H9 (cell line): Measurements from ENCODE around the gene PARPBP. TPM values are rescaled to one million over a fixed set of nuclear protein-coding genes. Genes with fewer than 3 reads are reported as not detected.

ENCODE experiments used
- DNase-seq: peaks from one replicate; pipeline ENCODE4 v3.0.0-alpha.2; 2017
- H2AFZ ChIP-seq: one replicate; pipeline ENCODE4 v1.6.1; 2013; ENCODE audit warnings: mild to moderate bottlenecking, low read length, control low read depth, moderate library complexity
- H2AK5ac ChIP-seq: 2 replicates; pipeline ENCODE4 v1.6.1; 2013; ENCODE audit warnings: low read length, control low read depth, mixed read lengths; ENCODE audit not compliant: insufficient read length
- H2BK120ac ChIP-seq: one replicate; pipeline ENCODE4 v1.6.1; 2013; ENCODE audit warnings: low read depth, mild to moderate bottlenecking, low read length, control low read depth, inconsistent platforms; ENCODE audit not compliant: poor library complexity, severe bottlenecking
- H2BK12ac ChIP-seq: 2 replicates; pipeline ENCODE4 v1.6.1; 2013; ENCODE audit warnings: low read length, control low read depth, mixed read lengths, low read depth; ENCODE audit not compliant: insufficient read length
- H2BK15ac ChIP-seq: 2 replicates; pipeline ENCODE4 v1.6.1; 2013; ENCODE audit warnings: low read depth, low read length, control low read depth
- H2BK20ac ChIP-seq: one replicate; pipeline ENCODE4 v1.6.1; 2013; ENCODE audit warnings: low read depth, mild to moderate bottlenecking, low read length, control low read depth, inconsistent platforms; ENCODE audit not compliant: poor library complexity, severe bottlenecking
- H2BK5ac ChIP-seq: 2 replicates; pipeline ENCODE4 v1.6.1; 2013; ENCODE audit warnings: low read length, control low read depth, mixed read lengths; ENCODE audit not compliant: insufficient read length
- H3K14ac ChIP-seq: 2 replicates; pipeline ENCODE4 v1.6.1; 2013; ENCODE audit warnings: low read length, control low read depth; ENCODE audit not compliant: insufficient read depth
- H3K18ac ChIP-seq: 2 replicates; pipeline ENCODE4 v1.6.1; 2013; ENCODE audit warnings: low read depth, mild to moderate bottlenecking, mixed read lengths, low read length, control low read depth; ENCODE audit not compliant: insufficient read length
- H3K23ac ChIP-seq: 2 replicates; pipeline ENCODE4 v1.6.1; 2013; ENCODE audit warnings: low read length, control low read depth, mixed read lengths, low read depth; ENCODE audit not compliant: insufficient read length
- H3K23me2 ChIP-seq: 2 replicates; pipeline ENCODE4 v1.6.1; 2013; ENCODE audit warnings: low read depth, mild to moderate bottlenecking, mixed read lengths, low read length, control low read depth; ENCODE audit not compliant: insufficient read length, poor library complexity, severe bottlenecking
- H3K27ac ChIP-seq: 2 replicates; pipeline ENCODE4 v1.5.1; 2013; ENCODE audit warnings: low read length, control low read depth, mixed read lengths, low read depth; ENCODE audit not compliant: insufficient read length
- H3K27me3 ChIP-seq: 2 replicates; pipeline ENCODE4 v1.6.1; 2013; ENCODE audit warnings: low read length, control low read depth, inconsistent platforms; ENCODE audit not compliant: insufficient read depth
- H3K4ac ChIP-seq: 2 replicates; pipeline ENCODE4 v1.6.1; 2013; ENCODE audit warnings: low read depth, mild to moderate bottlenecking, control low read depth, inconsistent platforms, low read length, moderate library complexity
- H3K4me1 ChIP-seq: 2 replicates; pipeline ENCODE4 v1.6.1; 2013; ENCODE audit warnings: low read length, control low read depth, inconsistent platforms; ENCODE audit not compliant: insufficient read depth
- H3K4me2 ChIP-seq: 2 replicates; pipeline ENCODE4 v1.6.1; 2013; ENCODE audit warnings: low read length, control low read depth, mixed read lengths; ENCODE audit not compliant: insufficient read length, insufficient read depth
- H3K56ac ChIP-seq: 2 replicates; pipeline ENCODE4 v1.6.1; 2013; ENCODE audit warnings: low read depth, mild to moderate bottlenecking, mixed read lengths, low read length, control low read depth; ENCODE audit not compliant: insufficient read length
- H3K79me1 ChIP-seq: 2 replicates; pipeline ENCODE4 v1.6.1; 2013; ENCODE audit warnings: low read depth, mild to moderate bottlenecking, moderate library complexity, low read length, control low read depth, inconsistent platforms; ENCODE audit not compliant: insufficient read depth, poor library complexity, severe bottlenecking
- H3K79me2 ChIP-seq: 2 replicates; pipeline ENCODE4 v1.6.1; 2013; ENCODE audit warnings: low read length, control low read depth, inconsistent platforms; ENCODE audit not compliant: insufficient read depth
- H3K9ac ChIP-seq: 2 replicates; pipeline ENCODE4 v1.6.1; 2013; ENCODE audit warnings: low read length, control low read depth, mixed read lengths; ENCODE audit not compliant: insufficient read length; ENCODE audit errors: extremely low read depth
- H3K9me3 ChIP-seq: one replicate; pipeline ENCODE4 v1.6.1; 2013; ENCODE audit warnings: low read depth, low read length, inconsistent platforms; ENCODE audit not compliant: control insufficient read depth
- H3T11ph ChIP-seq: one replicate; pipeline ENCODE4 v1.6.1; 2013; ENCODE audit warnings: mild to moderate bottlenecking, low read length, control low read depth, inconsistent platforms
- H4K20me1 ChIP-seq: one replicate; pipeline ENCODE4 v1.6.1; 2013; ENCODE audit not compliant: control insufficient read depth, insufficient read length, insufficient read depth
- H4K5ac ChIP-seq: 2 replicates; pipeline ENCODE4 v1.6.1; 2013; ENCODE audit warnings: low read depth, mild to moderate bottlenecking, mixed read lengths, low read length, control low read depth; ENCODE audit not compliant: insufficient read length
- H4K8ac ChIP-seq: replicated peaks from 2 replicates; pipeline ENCODE4 v1.6.1; 2013; ENCODE audit warnings: low read length, control low read depth, mixed read lengths, low read depth; ENCODE audit not compliant: insufficient read length
- H4K91ac ChIP-seq: 2 replicates; pipeline ENCODE4 v1.6.1; 2013; ENCODE audit warnings: low read depth, mild to moderate bottlenecking, moderate library complexity, mixed read lengths, low read length, control low read depth; ENCODE audit not compliant: insufficient read length
- H3K27ac Mint-ChIP-seq, 3 experiments: 2 replicates in 2 of 3; 3 replicates in 1 of 3; pipeline ENCODE4 v1.8.0; 2020 to 2021; ENCODE audit warnings: mixed read lengths in 3 of 3, mild to moderate bottlenecking in 1 of 3, moderate library complexity in 1 of 3
- H3K27me3 Mint-ChIP-seq: 2 replicates; pipeline ENCODE4 v1.8.0; 2021; ENCODE audit warnings: low read depth, mild to moderate bottlenecking, moderate library complexity, mixed read lengths
- H3K36me3 Mint-ChIP-seq, 3 experiments: 2 replicates in 2 of 3; 3 replicates in 1 of 3; pipeline ENCODE4 v1.8.0; 2020 to 2021; ENCODE audit warnings: low read depth in 3 of 3, mixed read lengths in 3 of 3; ENCODE audit not compliant: insufficient read depth in 1 of 3
- H3K4me1 Mint-ChIP-seq, 2 experiments: 2 replicates each; pipeline ENCODE4 v1.8.0; 2020; ENCODE audit warnings: mixed read lengths in 2 of 2
- H3K4me3 Mint-ChIP-seq, 2 experiments: 2 replicates in 1 of 2; 3 replicates in 1 of 2; pipeline ENCODE4 v1.8.0; 2020 to 2021; ENCODE audit warnings: mild to moderate bottlenecking in 2 of 2, mixed read lengths in 2 of 2, moderate library complexity in 1 of 2
- H3K9me3 Mint-ChIP-seq, 2 experiments: 2 replicates in 1 of 2; 3 replicates in 1 of 2; pipeline ENCODE4 v1.8.0; 2020; ENCODE audit warnings: mild to moderate bottlenecking in 2 of 2, mixed read lengths in 2 of 2, moderate library complexity in 1 of 2
- CTCF ChIP-seq: fragments of 200-600 bp; sonication (generic); conservative IDR thresholded peaks from 3 replicates; pipeline ENCODE4 v1.8.0; 2021; ENCODE audit warnings: antibody characterized with exemption, mild to moderate bottlenecking
- WGBS: extraction: QIAGEN DNeasy Blood & Tissue Kit; methylation state at CpG from one replicate; pipeline ENCODE4 v1.1.7; 2013; ENCODE audit warnings: missing lambda C conversion rate, low lambda C conversion rate, mixed read lengths; ENCODE audit not compliant: insufficient read length; ENCODE audit errors: extremely low coverage; 5-methylcytosine and 5-hydroxymethylcytosine counted together
- total RNA-seq: library from RNA; stranded (reverse); gene quantifications from 2 replicates; pipeline ENCODE4 v1.2.1, GENCODE V29; 2021

Gene PARPBP
- total RNA-seq, 1 experiment from 2014 or later = 32.1 TPM

DNA sequence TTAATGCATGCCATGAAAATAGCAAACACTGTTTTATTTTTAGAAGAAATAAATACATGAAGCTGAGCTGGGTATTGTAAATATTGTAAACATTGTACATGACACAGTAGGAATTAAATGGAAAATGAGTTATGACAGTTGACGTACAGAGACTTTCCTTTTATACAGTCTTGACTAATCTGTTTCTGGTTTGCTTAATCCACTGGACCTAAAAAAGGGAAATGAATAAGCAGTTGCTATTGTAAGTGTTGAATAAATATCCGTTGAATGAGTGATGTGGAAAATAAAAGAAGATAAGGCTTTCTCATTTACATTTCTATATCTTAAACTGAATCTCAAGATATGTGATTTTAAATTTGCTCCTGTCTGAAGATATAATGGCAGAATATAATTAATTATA is 62.7 kb downstream of the PARPBP start:
- Histone ChIP-seq H4K20me1 (no peaks in the 10 kb centered on the region), H3K18ac (no peak overlapping the region), H3K23ac (no peak overlapping the region), H3T11ph (no peak overlapping the region), H4K8ac (no peak overlapping the region), H3K56ac (no peak overlapping the region), H2BK20ac (no peak overlapping the region), H3K4me1 (no peaks in the 10 kb centered on the region), H2BK12ac (no peak overlapping the region), H2AK5ac (no peak overlapping the region), H3K23me2 (no peaks in the 10 kb centered on the region), H3K4me2 (no peak overlapping the region), H4K91ac (no peak overlapping the region), H2BK120ac (no peak overlapping the region), H3K4ac (no peak overlapping the region), H4K5ac (no peak overlapping the region), H3K9me3 (no peaks in the 10 kb centered on the region), H3K9ac (no peak overlapping the region), H2BK15ac (no peak overlapping the region), H3K14ac (no peak overlapping the region), H2AFZ (no peak overlapping the region), H2BK5ac (no peak overlapping the region), H3K27ac (no peak overlapping the region), H3K79me2 (no peaks in the 10 kb centered on the region), H3K79me1 (no peaks in the 10 kb centered on the region), H3K27me3 (no peaks in the 10 kb centered on the region)
- Mint-ChIP-seq H3K36me3 (no peaks in the 10 kb centered on the region; a peak in 2 of 7 replicates), H3K9me3 (no peaks in the 10 kb centered on the region), H3K27ac (no peak overlapping the region), H3K4me3 (no peak overlapping the region), H3K27me3 (no peaks in the 10 kb centered on the region), H3K4me1 (no peaks in the 10 kb centered on the region)
- no CpG with 5 or more reads among the region's 2 CpGs for WGBS
- TF ChIP-seq CTCF = no peak
- no peak for DNase-seq
